Fibroblast of skin of right quadriceps (primary cell): ENCODE data around the gene PLAAT3.
A peak's percentile ranks its signal among the peaks of the same experiment; 100 is the strongest.
"Not testable (repeated sequence)": the region's sequence is repeated elsewhere in the genome, so short reads cannot be mapped to it uniquely, and the experiment has no call there.

Experiments used
- DNase-seq: peaks from one replicate; pipeline ENCODE4 v3.0.0-alpha.2; 2013

The PLAAT3 gene

DNA sequence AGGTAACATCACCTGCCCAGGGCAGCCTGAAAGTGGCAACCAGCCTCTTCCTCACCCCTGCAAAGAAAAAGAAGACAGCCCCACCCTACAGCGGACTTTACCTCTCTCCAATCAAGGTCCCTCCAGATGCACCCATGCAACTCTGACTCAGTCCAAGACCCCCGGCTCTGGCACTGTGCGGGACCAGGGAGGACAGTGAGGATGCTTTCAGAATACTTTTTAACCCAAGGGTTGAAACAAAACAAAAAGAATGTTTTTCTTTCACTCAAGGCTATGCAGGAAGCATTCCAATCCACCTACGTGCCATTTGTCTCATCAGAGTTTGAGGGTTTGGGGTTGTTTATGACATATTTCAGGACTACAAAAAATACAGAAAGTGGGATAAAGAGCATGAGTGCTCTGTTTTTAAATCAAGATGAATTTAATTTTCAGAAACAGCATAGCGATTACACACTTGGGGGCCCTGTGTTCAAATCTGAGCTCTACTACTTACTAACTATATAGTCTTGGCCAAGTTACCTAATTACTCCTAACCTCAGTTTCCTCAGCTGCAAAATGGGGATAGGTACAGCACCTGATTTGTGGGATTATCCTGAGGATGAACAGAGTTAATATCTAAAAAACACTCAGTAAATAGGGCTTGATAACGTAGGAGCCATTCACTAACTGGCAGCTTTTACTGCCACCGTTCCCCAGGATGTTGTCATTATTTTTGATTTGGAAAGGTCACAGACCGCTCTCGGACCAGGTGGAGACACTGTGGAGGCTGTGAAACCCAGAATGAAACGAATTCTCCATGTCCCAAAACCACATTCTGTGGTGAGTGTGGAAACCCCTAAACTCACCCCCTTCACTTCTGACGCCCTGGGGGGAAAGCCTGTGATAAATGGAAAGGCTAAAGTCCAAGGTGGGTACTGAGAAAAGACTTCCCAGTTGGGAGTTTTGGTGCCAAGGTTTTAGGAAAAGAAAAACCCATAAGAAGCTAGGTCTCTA, 5.6 kb downstream of the PLAAT3 start:
- DNase-seq, result peak; percentile 67

DNA sequence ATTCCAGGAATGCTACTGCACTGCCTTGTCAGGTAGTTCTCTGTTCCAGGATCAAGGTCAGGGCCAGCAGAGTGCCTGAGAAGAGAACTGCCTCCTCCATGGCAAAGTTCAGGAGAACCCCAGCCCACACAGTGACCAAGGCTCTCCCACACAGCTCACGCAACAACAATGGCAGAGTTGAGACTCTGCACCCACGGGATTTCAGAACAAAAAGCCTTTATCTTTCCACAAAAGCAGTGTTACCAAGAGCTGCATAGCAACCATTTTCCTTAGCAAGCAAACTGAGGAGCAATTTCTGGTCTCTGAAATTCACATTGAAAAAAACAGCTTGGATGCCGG, 11.1 kb downstream of the PLAAT3 start:
- DNase-seq, result no peak

DNA sequence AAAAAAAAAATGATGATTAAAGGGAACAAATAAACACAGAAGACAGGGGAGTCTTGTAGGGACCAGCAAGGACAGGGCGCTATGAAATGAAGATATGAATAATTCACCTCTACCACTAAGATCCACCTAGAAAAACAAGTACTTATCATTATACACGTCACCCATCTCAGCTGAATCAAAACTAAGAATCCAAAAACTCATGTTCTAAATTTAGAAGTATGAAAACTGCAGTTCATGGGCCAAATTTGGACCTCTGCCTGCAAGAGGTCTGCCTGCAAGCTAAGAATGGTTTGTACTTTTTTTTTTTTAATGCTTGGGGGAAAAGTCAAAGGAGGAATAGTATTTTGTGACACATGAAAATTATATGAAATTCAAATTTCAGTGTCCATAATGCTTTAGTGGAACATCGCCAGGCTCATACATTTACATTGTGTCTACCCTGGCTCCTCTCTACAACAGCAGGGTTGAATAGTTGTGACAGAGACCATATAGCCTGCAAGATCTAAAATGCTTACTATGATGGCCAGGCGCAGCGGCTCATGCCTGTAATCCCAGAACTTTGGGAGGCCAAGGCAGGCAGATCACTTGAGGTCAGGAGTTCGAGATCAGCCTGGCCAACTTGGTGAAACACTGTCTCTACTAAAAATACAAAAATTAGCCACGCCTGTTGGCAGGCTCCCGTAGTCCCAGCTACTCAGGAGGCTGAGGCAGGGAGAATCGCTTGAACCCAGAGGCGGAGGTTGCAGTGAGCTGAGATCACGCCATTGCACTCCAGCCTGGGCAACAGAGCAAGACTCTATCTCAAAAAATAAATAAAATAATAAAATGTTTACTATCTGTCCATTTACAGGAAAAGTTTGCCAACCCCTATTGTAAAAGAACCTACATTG, 11.7 kb downstream of the PLAAT3 start:
- DNase-seq, result peak; percentile 43

DNA sequence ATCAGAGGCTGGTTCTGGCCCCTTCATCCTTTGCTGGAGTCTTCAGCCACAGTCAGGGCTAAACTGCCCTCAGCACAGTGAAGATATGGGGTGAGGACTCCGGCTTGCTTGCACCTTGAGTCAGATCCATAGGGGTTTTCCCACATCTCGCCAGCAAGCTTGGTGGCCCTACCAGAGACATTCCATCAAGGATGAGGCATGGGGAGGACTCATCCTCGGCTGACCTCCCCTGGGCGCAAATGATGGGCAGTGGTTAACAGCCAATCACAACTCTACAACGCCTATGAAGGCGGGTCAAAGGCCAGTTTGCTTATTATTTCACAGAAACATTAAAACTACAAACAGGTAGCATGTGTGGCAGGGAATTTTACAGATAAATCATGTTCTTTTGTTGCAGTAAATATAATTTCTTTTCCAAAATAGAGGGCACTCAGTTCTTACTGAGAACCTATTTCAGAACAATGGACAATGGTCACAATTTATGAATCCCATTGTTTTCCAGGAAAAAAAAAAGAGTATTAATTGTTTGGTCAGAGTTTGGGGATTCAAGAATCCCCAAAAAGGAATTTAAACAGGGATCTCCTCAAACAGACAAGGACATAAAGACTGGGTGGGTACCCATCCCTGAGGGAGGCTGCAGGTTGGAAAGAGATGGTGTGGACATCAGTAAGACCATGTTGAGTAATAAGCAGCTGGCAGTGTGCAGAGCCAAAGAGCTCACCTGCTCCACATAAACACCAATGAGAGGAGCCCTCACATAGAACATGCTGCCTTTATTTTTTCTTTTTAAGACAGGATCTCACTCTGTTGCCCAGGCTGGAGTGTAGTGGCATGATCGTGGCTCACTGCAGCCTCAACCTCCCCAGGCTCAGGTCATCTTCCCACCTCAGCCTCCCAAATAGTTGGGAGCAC, 14.8 kb downstream of the PLAAT3 start:
- peak; percentile 81 for DNase-seq

DNA sequence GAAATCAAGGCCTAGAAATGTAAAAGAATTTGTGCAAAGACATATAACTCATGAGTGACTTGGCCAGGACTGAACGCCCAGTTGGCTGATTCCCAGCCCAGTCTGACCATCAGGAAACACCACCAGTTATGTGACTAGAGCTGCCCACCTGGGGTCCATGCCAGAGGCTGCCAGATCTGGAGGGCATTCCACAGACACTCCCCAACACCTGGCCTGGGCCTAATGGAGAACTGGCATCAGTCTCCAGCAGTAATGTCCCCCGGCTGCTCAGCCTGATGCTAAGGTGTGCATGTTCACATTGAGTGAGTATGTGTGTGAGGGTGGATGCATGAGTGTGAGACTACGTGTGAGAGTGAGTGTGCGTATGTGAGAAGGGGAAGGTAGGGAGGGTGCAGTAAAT, 15.7 kb downstream of the PLAAT3 start:
- DNase-seq, result no peak

DNA sequence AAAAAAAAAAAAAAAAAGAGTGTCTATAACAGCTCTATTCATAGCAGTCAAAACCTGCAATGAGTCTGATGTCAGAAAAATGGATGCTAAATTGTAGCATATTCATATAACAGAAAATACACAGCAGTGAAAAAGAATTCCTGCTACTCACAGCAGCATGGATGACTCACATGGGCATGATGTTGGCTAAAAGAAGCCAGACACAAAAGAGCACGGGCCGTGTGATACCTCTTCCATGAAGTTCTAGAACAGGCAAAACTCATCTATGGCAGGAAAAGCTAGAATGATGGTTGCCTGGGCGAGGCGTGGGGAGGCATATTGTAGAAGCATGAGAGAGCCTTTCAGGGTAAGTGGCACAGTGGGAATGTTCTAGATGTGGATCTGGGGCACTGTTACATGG, 18.9 kb downstream of the PLAAT3 start:
- no peak for DNase-seq

DNA sequence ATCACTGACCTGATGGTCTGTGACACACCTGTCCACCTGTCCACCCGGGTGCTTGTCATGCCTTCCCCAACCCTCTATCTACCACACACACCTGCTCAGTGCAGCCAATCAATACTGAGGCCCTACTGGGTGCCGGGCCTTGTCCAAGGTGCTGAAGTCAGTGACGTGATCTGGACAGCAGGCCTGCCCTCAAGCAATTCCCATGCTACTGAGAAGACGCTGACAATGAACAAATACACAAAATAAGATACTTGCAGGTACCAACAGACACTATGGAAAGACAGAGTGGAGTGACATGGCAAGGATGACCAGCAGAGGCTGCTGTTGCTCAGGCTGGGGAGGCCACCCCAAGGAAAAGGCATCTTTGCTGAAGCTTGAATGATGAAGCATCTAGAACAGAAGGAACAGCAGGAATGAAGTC, 21.2 kb downstream of the PLAAT3 start:
- DNase-seq, result no peak

DNA sequence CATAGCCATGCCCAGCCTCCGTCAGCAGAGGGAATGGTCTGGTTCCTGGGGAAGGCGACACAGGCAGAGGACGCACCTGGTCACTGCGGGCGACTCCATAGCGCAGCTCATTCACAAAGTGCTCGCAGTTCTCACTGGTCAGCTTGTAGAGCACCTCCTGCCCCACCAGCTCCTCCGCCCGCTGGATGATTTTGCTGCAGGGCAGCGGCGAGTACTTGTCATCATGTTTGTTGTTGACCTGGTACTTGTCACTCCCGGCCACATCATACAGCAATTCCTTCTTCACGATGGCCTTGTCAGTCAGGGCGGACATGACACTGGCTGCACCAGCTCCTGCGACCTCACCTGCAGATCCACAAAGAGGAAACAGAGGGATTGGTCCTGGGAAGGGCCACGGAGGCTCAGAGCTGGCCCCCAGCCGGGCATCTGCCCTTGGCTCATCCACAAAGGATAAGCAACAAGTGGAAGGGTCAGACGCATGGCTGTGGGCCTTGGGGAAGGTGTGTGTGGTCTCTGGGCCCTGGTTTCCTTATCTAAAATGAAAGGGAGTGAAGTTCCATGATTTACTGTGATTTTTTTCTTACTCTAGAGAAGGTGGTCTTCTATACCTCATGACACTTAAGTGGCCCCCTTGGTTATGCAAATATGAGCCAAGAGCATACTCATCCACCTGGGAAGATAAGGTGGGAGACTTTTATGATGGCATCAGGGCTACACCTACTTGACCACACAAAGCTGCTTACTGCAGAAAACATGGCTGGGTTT, 24.0 kb downstream of the PLAAT3 start:
- DNase-seq, result no peak

DNA sequence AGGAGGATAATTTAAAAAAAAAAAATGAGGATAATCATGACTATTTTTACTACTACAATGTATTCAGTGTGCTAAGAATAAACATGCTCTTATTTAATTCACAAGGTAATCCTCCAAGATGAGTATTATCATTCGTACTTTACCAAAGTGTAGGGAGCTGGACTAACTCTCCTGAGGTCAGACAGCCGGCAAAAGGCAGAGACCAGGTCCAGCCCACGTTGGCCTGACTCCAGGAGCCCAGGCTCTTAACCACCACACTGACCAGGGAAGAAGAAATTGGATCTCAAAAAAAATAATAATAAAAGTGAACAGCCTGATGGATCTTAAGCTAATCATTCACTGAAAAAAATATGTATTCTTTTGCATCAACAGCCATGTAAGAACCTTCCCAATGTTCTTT, 25.2 kb downstream of the PLAAT3 start:
- DNase-seq, result no peak

DNA sequence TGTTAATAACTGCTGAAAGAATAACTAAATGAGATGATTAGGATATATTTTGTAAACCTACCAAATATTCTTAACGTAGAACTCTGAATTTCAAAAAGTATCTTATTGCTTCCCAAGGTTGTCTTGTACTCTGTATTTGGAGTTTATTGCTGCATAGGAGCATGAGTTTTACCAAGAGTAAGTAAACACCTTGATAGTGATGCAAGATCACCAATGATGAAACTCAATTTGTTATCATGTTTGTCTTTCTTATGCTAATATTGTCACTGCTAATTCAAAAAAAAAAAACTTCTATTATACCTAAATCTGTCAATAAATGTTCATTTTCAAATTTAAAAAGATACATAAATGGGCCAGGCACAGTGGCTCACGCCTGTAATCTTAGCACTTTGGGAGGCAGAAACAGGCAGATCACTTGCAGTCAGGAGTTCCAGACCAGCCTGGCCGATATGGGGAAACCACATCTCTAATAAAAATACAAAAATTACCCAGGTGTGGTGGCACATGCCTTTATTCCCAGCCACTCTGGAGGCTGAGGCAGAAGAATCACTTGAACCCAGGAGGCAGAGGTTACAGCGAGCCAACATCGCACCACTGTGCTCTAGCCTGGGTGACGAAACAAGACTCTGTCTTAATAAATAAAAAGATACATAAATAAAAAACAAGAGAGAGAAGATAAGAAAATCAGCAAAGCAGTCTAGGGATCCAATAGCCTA, 27.6 kb downstream of the PLAAT3 start:
- no peak for DNase-seq

DNA sequence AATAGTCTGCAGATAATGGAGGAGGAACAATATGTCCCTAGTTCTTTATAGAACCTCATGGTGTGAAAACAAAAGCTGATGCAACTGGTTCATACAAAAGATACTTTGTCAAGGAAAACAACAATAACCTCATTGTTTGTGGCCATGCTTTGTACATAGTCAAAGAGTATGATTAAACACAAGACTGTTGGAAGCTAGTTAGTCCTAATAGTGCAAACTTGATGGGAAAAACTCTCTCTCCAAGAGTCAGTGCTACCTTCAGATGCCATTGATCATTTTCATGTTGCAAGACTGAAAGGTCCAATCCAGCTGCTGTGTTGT, 30.9 kb downstream of the PLAAT3 start:
- DNase-seq, result no peak

DNA sequence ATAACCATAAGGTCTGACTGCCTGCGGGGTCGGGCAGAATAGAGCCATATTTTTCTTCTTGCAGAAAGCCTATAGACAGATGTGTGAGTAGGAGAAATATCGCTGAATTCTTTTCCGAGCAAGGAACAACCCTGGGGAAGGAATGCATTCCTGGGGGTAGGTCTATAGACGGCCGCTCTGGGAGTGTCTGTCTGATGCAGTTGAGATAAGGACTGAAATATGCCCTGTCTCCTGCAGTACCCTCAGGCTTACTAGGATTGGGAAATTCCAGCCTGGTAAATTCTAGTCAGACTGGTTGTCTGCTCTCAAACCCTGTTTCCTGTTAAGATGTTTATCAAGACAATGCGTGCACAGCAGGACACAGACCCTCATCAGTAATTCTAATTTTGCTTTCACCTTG, 33.0 kb downstream of the PLAAT3 start:
- DNase-seq, result not testable (repeated sequence)

DNA sequence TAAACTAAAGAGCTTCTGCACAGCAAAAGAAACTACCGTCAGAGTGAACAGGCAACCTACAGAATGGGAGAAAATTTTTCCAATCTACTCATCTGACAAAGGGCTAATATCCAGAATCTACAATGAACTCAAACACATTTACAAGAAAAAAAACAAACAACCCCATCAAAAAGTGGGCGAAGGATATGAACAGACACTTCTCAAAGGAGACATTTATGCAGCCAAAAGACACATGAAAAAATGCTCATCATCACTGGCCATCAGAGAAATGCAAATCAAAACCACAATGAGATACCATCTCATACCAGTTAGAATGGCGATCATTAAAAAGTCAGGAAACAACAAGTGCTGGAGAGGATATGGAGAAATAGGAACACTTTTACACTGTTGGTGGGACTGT, 35.4 kb downstream of the PLAAT3 start:
- DNase-seq, result not testable (repeated sequence)

DNA sequence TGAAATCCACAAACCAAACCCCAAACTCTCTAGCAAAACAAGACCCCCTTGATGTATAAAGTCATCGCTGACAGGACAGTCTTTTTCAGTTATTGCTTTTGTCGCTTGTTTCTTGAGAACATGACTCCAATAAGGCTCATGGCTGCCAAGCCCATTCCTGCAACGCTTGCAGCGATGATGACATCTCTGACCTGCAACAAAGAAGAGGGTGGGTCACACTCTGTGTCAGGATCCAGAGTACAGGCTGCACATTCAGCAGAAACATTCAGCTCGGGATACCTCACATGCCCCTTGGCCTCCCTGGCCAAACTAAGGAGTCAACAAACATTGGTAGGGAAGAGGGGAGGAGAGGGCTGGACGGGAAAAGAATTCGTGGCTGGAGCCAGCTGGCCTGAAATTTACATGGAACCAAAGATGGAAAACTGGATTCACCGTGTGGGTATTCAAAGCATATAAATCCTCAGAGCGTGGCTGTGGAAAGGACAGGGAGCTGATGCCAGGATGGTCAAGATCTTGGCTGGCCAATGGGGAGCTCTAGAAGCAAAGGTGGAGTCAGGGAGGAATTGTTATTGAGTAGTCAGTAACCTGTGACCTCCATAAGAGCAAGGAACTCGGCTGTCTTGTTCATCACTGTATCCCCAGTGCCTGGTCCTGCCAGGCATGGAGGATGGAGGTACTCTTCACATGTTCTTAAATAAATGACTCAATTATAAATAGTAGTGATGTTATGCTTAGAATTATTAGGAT, 39.2 kb downstream of the PLAAT3 start:
- DNase-seq, result no peak

DNA sequence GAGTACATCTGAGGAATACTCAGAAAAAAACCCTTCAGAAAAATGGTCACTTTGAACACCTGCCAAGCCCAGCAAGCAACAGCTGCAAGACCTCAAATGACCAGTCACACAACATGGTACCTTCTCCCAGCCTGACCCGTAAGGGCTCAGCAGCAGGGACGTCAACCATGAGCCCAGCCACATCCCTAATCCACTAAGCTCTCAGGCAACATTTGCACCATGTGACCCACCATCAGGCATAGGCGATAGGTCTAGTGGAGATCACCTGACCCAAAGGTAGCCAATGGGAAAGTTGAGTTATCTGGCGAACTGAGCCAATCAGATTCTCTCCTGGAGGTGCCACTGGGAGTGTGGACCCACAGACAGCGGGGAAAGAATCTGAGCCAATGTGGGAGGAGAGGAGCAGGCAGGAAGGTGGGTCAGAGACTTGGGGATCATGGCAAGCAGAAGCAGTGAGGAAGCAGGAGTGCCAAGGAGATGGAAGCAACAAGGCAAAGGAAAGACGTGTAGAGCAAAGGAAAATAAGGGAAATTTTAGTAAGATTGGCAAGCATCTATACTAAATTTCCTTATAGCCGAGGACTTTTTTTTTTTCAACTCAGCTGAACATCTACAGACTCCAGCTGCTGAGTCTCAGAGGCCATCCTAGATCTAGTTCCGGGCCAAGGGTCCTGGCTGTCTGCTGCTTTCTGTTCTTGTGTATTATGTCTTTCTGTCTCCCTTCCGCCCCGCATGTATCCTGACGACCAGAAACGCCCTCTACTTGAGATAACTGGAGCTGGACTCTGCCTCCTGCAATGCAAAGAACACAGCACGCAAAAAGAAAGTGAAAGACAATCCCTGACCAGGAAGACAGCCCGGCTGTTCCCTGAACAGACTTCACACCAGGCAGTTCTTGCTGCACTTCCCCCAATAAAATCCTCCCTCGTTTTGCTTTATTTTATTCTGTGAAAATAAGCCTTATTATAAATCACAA, 40.1 kb downstream of the PLAAT3 start:
- DNase-seq, result peak; percentile 54

DNA sequence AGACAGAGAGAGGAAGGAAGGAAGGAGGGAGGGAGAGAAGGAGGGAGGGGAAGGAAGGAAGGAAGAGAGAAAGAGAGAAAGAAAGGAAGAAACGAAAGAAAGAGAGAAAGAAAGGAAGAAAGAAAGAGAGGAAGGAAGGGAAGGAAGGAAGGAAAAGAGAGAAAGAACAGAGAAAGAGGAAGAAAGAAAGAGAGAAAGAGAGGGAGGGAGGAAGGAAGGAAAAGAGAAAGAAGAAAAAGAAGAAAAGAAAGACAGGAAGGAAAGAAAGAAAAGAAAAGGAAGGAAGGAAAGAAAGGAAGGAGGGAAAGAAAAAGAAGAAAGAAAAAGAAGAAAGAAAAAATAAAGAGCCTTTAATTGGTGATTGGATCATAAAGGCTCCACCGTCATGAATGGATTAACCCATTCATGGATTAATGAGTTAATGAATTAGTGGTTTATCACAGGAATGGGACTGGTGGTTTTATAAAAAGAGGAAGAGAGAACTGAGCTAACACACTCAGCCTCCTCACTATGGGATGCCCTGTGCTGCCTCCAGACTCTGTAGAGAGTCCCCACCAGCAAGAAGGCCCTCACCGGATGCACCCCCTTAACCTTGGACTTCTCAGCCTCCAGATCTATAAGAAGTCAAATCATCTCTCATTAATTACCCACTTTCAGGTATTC, 42.1 kb downstream of the PLAAT3 start:
- no peak for DNase-seq

DNA sequence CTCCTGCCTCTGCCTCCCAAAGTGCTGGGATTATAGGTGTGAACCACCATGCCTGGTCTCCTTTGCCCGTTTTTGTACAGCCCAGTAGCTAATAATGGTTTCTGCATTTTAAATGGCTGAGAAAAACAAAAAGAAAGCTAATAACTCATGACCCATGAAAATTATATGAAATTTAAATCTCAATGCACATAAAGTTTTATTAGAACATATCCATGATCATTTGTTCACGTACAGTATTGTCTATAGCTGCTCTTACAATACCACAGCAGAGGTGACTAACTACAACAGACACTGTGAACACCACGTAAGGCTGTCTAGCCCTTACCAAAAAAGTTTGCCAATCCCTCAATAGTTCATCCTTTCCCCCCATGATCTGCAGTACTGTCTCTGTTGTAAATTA, 44.7 kb downstream of the PLAAT3 start:
- no peak for DNase-seq

DNA sequence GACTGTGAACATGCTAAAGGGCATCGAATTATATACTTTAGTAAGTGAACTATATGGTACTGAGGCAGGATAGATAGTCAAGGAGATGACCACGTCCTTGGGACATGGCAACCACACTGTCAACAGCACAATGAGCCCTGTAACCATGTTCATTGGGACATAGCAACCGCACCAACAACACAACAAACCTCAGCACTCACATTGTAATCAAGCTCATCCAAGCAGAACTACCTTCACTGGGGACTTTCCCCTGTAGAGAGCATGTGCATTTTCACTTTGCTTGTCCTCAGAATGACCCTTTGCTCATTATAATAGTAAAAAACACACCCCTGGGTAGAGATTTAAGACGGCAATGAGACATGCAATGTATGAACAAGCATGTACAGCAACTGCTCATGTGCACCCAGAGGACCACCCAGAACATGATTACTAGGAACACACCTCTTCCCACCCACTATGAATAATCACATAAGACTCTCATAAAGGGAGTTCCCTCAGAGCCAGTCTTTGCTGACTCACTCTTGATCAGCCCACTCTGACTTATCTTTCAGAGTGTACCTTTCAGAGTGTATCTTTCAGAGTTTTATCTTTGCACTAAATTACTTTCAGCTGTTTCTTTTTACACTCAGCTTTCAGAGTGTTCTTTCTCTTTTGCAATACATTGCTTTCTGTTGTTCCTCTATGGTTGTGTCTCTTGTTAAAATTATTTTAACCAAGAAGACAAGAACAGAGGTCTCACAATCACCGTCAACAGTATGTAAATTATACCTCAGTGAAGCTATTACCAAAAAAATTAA, 47.0 kb downstream of the PLAAT3 start:
- peak; percentile 90 for DNase-seq
